ENCODE data around the gene ARHGAP11A.

The ARHGAP11A gene

GRCh38 chr15:32657198-32657883, 42.0 kb downstream of the ARHGAP11A start:
- DNase-seq: no peak

- no peak for DNase-seq
These were observed 42.6 kb downstream of the ARHGAP11A start for GRCh38 chr15:32657941-32658340.

- DNase-seq: no peak
These were observed 44.2 kb downstream of the ARHGAP11A start for GRCh38 chr15:32659340-32660155.

GRCh38 chr15:32663671-32664070, 48.4 kb downstream of the ARHGAP11A start:
- DNase-seq: no peak

- DNase-seq: no peak
These were observed 49.5 kb downstream of the ARHGAP11A start for GRCh38 chr15:32664796-32665195.

GRCh38 chr15:32667321-32667720, 52.0 kb downstream of the ARHGAP11A start:
- DNase-seq: no peak

GRCh38 chr15:32668942-32669341, 53.6 kb downstream of the ARHGAP11A start:
- no peak for DNase-seq

GRCh38 chr15:32669896-32670611, 54.8 kb downstream of the ARHGAP11A start:
- no peak for DNase-seq

- no peak for DNase-seq
These were observed 55.3 kb downstream of the ARHGAP11A start for GRCh38 chr15:32670623-32671022.

GRCh38 chr15:32671339-32672325, 56.3 kb downstream of the ARHGAP11A start:
- DNase-seq: no peak

GRCh38 chr15:32674681-32675080, 59.4 kb downstream of the ARHGAP11A start:
- DNase-seq: no peak

- no peak for DNase-seq
These were observed 60.2 kb downstream of the ARHGAP11A start for GRCh38 chr15:32675466-32675865.

- DNase-seq: no peak
These were observed 60.9 kb downstream of the ARHGAP11A start for GRCh38 chr15:32676169-32676568.

GRCh38 chr15:32677238-32677750, 62.0 kb downstream of the ARHGAP11A start:
- no peak for DNase-seq

GRCh38 chr15:32679298-32679690, 64.0 kb downstream of the ARHGAP11A start:
- DNase-seq: no peak

GRCh38 chr15:32682569-32682968, 67.3 kb downstream of the ARHGAP11A start:
- DNase-seq: no peak

- DNase-seq: no peak
These were observed 67.8 kb downstream of the ARHGAP11A start for GRCh38 chr15:32682977-32683630.

- peak; percentile 38 for DNase-seq
These were observed 68.7 kb downstream of the ARHGAP11A start for GRCh38 chr15:32683906-32684584.

GRCh38 chr15:32685576-32685975, 70.3 kb downstream of the ARHGAP11A start:
- DNase-seq: no peak

GRCh38 chr15:32687556-32687955, 72.3 kb downstream of the ARHGAP11A start:
- no peak for DNase-seq

- no peak for DNase-seq
These were observed 72.9 kb downstream of the ARHGAP11A start for GRCh38 chr15:32688151-32688639.
